Activated CD8-positive, alpha-beta memory T cell treated with anti-CD3 and anti-CD28 coated beads for 36 hours (primary cell): Measurements from ENCODE around the gene ENDOV. TPM values are rescaled to one million over a fixed set of nuclear protein-coding genes. Genes with fewer than 3 reads are reported as not detected.

Source experiments
- CTCF ChIA-PET: fragments of 350-600 bp; sonication (Branson Sonifier 250); formaldehyde crosslinking; loops from one replicate; lab custom pipeline; 2021; ENCODE audit warnings: antibody characterized with exemption; lab: Charles Lee
- POLR2A ChIA-PET: fragments of 350-600 bp; sonication (Branson Sonifier 250); formaldehyde crosslinking; loops from one replicate; lab custom pipeline; 2021; ENCODE audit warnings: antibody characterized with exemption; lab: Charles Lee
- total RNA-seq, 2 experiments: library from RNA; stranded (reverse); gene quantifications; one replicate each; pipeline ENCODE4 v1.2.3, GENCODE V29; 2021

The ENDOV gene
- total RNA-seq, 2 experiments from 2014 or later = 11.9 to 15.2 TPM

- CTCF ChIA-PET = interaction anchor here (1.1 kb wide), 1 partner anchor 121 kb away, joined by 4 read pairs; no protein-coding TSS in a partner anchor
- POLR2A ChIA-PET = interaction anchor here (0.6 to 2.1 kb wide), 10 partner anchors 11 to 581 kb away, joined by 3 to 5 read pairs (median 4); partner anchors contain the start of genes BAIAP2, GAA and RPTOR
Measured at GRCh38 chr17:80453998-80454556, 39.1 kb downstream of the ENDOV start.

GRCh38 chr17:80454557-80455335 is 39.8 kb downstream of the ENDOV start:
- CTCF ChIA-PET = interaction anchor here (0.7 to 1.1 kb wide), 2 partner anchors 27 to 121 kb away, joined by 3 to 4 read pairs; no protein-coding TSS in a partner anchor
- POLR2A ChIA-PET = interaction anchor here (0.6 to 2.1 kb wide), 11 partner anchors 16 to 581 kb away, joined by 3 to 5 read pairs (median 3); partner anchors contain the start of genes BAIAP2, GAA and RPTOR

- ChIA-PET CTCF (interaction anchor here (0.7 to 1.1 kb wide), 2 partner anchors 28 to 120 kb away, joined by 3 to 4 read pairs; no protein-coding TSS in a partner anchor), POLR2A (interaction anchor here (1.4 to 2.1 kb wide), 3 partner anchors 22 to 354 kb away, joined by 3 to 5 read pairs (median 4); partner anchors contain the start of genes GAA and RPTOR)
Measured at GRCh38 chr17:80455336-80455710, 40.4 kb downstream of the ENDOV start.

- CTCF ChIA-PET = no interaction called here
- POLR2A ChIA-PET = interaction anchor here (1.4 to 2.1 kb wide), 3 partner anchors 21 to 354 kb away, joined by 3 to 5 read pairs (median 4); partner anchors contain the start of genes GAA and RPTOR
Measured at GRCh38 chr17:80455784-80456183, 40.8 kb downstream of the ENDOV start.

- POLR2A ChIA-PET = interaction anchor here (0.6 to 2.1 kb wide), 2 partner anchors 88 to 122 kb away, joined by 3 to 5 read pairs; partner anchors contain the start of gene RPTOR
- CTCF ChIA-PET = no interaction called here
Measured at GRCh38 chr17:80456465-80457235, 41.7 kb downstream of the ENDOV start.

GRCh38 chr17:80457236-80457856 is 42.4 kb downstream of the ENDOV start:
- POLR2A ChIA-PET = no interaction called here
- CTCF ChIA-PET = no interaction called here

- POLR2A ChIA-PET = no interaction called here
- CTCF ChIA-PET = no interaction called here
Measured at GRCh38 chr17:80458016-80458415, 43.0 kb downstream of the ENDOV start.

- POLR2A ChIA-PET = no interaction called here
- CTCF ChIA-PET = no interaction called here
Measured at GRCh38 chr17:80459234-80459633, 44.3 kb downstream of the ENDOV start.

GRCh38 chr17:80460429-80460834 is 45.5 kb downstream of the ENDOV start:
- ChIA-PET CTCF (no interaction called here), POLR2A (no interaction called here)

- ChIA-PET CTCF (no interaction called here), POLR2A (no interaction called here)
Measured at GRCh38 chr17:80461528-80462160, 46.7 kb downstream of the ENDOV start.

GRCh38 chr17:80463784-80464400 is 48.9 kb downstream of the ENDOV start:
- ChIA-PET POLR2A (no interaction called here), CTCF (interaction anchor here (1.3 kb wide), 1 partner anchor 13 kb away, joined by 3 read pairs; the partner anchor contains the start of gene NPTX1)

GRCh38 chr17:80464486-80464885 is 49.5 kb downstream of the ENDOV start:
- ChIA-PET CTCF (interaction anchor here (1.3 kb wide), 1 partner anchor 12 kb away, joined by 3 read pairs; the partner anchor contains the start of gene NPTX1), POLR2A (no interaction called here)

GRCh38 chr17:80465327-80465974 is 50.5 kb downstream of the ENDOV start:
- POLR2A ChIA-PET = no interaction called here
- CTCF ChIA-PET = no interaction called here

- ChIA-PET CTCF (interaction anchor here (0.7 kb wide), 1 partner anchor 553 kb away, joined by 3 read pairs; no protein-coding TSS in a partner anchor), POLR2A (interaction anchor here (0.7 kb wide), 1 partner anchor 1119 kb away, joined by 4 read pairs; no protein-coding TSS in a partner anchor)
Measured at GRCh38 chr17:80466188-80466705, 51.3 kb downstream of the ENDOV start.

GRCh38 chr17:80468242-80468641 is 53.3 kb downstream of the ENDOV start:
- ChIA-PET CTCF (no interaction called here), POLR2A (interaction anchor here (0.7 kb wide), 1 partner anchor 22 kb away, joined by 3 read pairs; no protein-coding TSS in a partner anchor)

GRCh38 chr17:80468781-80469493 is 54.0 kb downstream of the ENDOV start:
- ChIA-PET CTCF (no interaction called here), POLR2A (interaction anchor here (0.7 kb wide), 1 partner anchor 22 kb away, joined by 3 read pairs; no protein-coding TSS in a partner anchor)
